Uterus (tissue), 4 donors: Measurements from ENCODE around the gene FCHO2. TPM values are rescaled to one million over a fixed set of nuclear protein-coding genes. Genes with fewer than 3 reads are reported as not detected.

Experiments used
- DNase-seq, 2 donors: peaks; one replicate each; pipeline ENCODE4 v3.0.0-alpha.2; 2019 to 2020
- H3K27ac ChIP-seq, 2 donors: fragments of 200-600 bp; sonication (generic); 1 replicate in 1 of 2; 2 replicates in 1 of 2; pipeline ENCODE4 v1.5.1; 2016 to 2018
- H3K27me3 ChIP-seq, 2 donors: fragments of 200-600 bp; sonication (generic); one replicate each; pipeline ENCODE4 v1.5.1; 2018 to 2019; ENCODE audit warnings: control low read depth in 1 of 2
- H3K36me3 ChIP-seq, 2 donors: fragments of 200-600 bp; sonication (generic); one replicate each; pipeline ENCODE4 v1.5.1; 2019; ENCODE audit warnings: control low read depth in 1 of 2
- H3K4me1 ChIP-seq, 2 donors: fragments of 200-600 bp; sonication (generic); one replicate each; pipeline ENCODE4 v1.5.1; 2018 to 2019; ENCODE audit warnings: control low read depth in 1 of 2
- H3K4me3 ChIP-seq, 2 donors: fragments of 200-600 bp; sonication (generic); 1 replicate in 1 of 2; 2 replicates in 1 of 2; pipeline ENCODE4 v1.5.1; 2018 to 2019; ENCODE audit warnings: mild to moderate bottlenecking in 1 of 2
- H3K9me3 ChIP-seq, 2 donors: fragments of 200-600 bp; sonication (generic); one replicate each; pipeline ENCODE4 v1.5.1; 2019; ENCODE audit warnings: control low read depth in 1 of 2
- POLR2A ChIP-seq, 2 donors: fragments of 450-650 bp; IDR thresholded peaks; one replicate each; pipeline ENCODE4 v1.6.1; 2016; ENCODE audit warnings: antibody characterized with exemption in 2 of 2, mild to moderate bottlenecking in 1 of 2, moderate library complexity in 1 of 2
- intact Hi-C: fragments of 100-400 bp; cut with DNase I; formaldehyde crosslinking; loops from one replicate; pipeline ENCODE4 v1.15.1; 2023; ENCODE audit warnings: low total_unique reads
- total RNA-seq, 4 donors: library from RNA; depleted of rRNA in 3 of 4; stranded (reverse); fragments of >200 nt in 3 of 4; gene quantifications; one replicate each; pipeline versions ENCODE4 v1.1.0 to v1.2.4, GENCODE V29; 2014 to 2023
- TF ChIP-seq, protein P1 (sequence below), 4 experiments: fragments of 200-600 bp in 2 of 4; fragments of 450-650 bp in 2 of 4; sonication (generic) in 2 of 4; IDR thresholded peaks; one replicate each; pipeline ENCODE4 v1.5.1; 2016 to 2019; ENCODE audit warnings: antibody characterized with exemption in 4 of 4, mild to moderate bottlenecking in 2 of 4, moderate library complexity in 1 of 4
- donor health status: DM: yes; HTN: yes; CAD: no.

FCHO2 gene
- total RNA-seq, 4 donors from 2014 or later = 26.8 to 141 (median 57.2) TPM

GRCh38 chr5:73095564-73096238 lies 139.9 kb downstream of the FCHO2 start:
- DNase-seq = no peak
- Histone ChIP-seq H3K27me3 (no peaks in the 10 kb centered on the region), H3K36me3 (no peaks in the 10 kb centered on the region), H3K4me3 (no peak overlapping the region), H3K27ac (no peak overlapping the region), H3K9me3 (no peaks in the 10 kb centered on the region), H3K4me1 (no peaks in the 10 kb centered on the region)
- no peak for TF ChIP-seq POLR2A (IDR thresholded peaks at IDR 0.05)
- TF ChIP-seq, protein P1, sequence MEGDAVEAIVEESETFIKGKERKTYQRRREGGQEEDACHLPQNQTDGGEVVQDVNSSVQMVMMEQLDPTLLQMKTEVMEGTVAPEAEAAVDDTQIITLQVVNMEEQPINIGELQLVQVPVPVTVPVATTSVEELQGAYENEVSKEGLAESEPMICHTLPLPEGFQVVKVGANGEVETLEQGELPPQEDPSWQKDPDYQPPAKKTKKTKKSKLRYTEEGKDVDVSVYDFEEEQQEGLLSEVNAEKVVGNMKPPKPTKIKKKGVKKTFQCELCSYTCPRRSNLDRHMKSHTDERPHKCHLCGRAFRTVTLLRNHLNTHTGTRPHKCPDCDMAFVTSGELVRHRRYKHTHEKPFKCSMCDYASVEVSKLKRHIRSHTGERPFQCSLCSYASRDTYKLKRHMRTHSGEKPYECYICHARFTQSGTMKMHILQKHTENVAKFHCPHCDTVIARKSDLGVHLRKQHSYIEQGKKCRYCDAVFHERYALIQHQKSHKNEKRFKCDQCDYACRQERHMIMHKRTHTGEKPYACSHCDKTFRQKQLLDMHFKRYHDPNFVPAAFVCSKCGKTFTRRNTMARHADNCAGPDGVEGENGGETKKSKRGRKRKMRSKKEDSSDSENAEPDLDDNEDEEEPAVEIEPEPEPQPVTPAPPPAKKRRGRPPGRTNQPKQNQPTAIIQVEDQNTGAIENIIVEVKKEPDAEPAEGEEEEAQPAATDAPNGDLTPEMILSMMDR (IDR thresholded peaks at IDR 0.05) = no peak
- intact Hi-C loops = no loop called here

DNA sequence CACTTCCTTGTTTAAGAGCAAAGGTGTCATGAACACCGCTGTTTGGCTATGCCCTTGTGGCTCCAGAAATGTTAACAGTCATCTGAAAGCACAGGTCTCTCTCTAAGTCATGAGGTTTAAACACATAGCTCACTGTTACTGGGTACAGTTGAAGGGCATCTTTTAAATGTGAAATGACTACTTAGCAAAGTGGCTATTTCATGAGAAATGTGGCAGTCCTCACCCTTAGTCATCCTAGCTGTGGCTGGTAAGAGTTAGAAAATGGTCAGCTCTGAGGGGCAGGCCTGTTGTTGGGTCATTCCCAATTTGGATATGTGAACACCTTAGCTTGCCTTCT lies 140.4 kb downstream of the FCHO2 start:
- Histone ChIP-seq H3K4me3 (no peak overlapping the region), H3K27me3 (no peaks in the 10 kb centered on the region), H3K4me1 (no peaks in the 10 kb centered on the region), H3K9me3 (no peaks in the 10 kb centered on the region), H3K27ac (no peak overlapping the region), H3K36me3 (no peaks in the 10 kb centered on the region)
- TF ChIP-seq, protein P1 (IDR thresholded peaks at IDR 0.05) = no peak
- no peak for TF ChIP-seq POLR2A (IDR thresholded peaks at IDR 0.05)
- intact Hi-C loops = no loop called here
- DNase-seq = no peak

- Histone ChIP-seq H3K4me3 (no peak overlapping the region), H3K4me1 (no peaks in the 10 kb centered on the region), H3K9me3 (no peaks in the 10 kb centered on the region), H3K36me3 (no peaks in the 10 kb centered on the region), H3K27me3 (no peaks in the 10 kb centered on the region), H3K27ac (no peak overlapping the region)
- TF ChIP-seq, protein P1 (IDR thresholded peaks at IDR 0.05) = no peak
- TF ChIP-seq POLR2A (IDR thresholded peaks at IDR 0.05) = no peak
- intact Hi-C loops = no loop called here
- no peak for DNase-seq
Observed at GRCh38 chr5:73097740-73098139, 141.9 kb downstream of the FCHO2 start.

DNA sequence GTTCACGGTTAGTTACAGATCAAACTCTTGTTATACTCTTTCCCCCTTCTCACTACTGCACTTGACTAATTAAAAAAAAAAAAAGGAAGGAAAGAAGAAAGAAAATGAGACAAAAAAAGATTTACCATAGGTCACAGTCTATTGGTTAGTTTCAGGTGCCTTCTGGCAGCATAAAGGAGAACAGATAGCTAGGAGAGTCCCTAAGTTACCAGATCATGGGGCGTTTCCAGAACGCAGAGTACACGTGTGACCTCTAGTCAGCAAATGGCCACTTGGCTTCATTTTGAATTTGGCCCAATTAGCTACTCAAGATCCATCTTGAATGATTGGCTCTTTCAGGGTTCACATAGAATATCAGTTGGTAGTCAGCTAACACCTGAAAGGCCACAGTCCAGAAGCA lies 144.3 kb downstream of the FCHO2 start:
- no peaks in the 10 kb centered on the region for H3K4me1 ChIP-seq
- no peaks in the 10 kb centered on the region for H3K9me3 ChIP-seq
- TF ChIP-seq, protein P1 (IDR thresholded peaks at IDR 0.05) = no peak
- TF ChIP-seq POLR2A (IDR thresholded peaks at IDR 0.05) = no peak
- H3K36me3 ChIP-seq = no peaks in the 10 kb centered on the region
- H3K27me3 ChIP-seq = no peaks in the 10 kb centered on the region
- no peak overlapping the region for H3K27ac ChIP-seq
- intact Hi-C loops = no loop called here
- no peak overlapping the region for H3K4me3 ChIP-seq
- no peak for DNase-seq

- intact Hi-C loops = no loop called here
- TF ChIP-seq, protein P1 (IDR thresholded peaks at IDR 0.05) = no peak
- TF ChIP-seq POLR2A (IDR thresholded peaks at IDR 0.05) = no peak
Observed at GRCh38 chr5:73103870-73104299, 148.0 kb downstream of the FCHO2 start.

More at GRCh38 chr5:73103870-73104299, 148.0 kb downstream of the FCHO2 start:
- Histone ChIP-seq H3K27ac (no peak overlapping the region), H3K4me1 (no peaks in the 10 kb centered on the region), H3K27me3 (no peaks in the 10 kb centered on the region), H3K9me3 (no peaks in the 10 kb centered on the region), H3K36me3 (no peaks in the 10 kb centered on the region), H3K4me3 (no peak overlapping the region)
- no peak for DNase-seq
